PC-3 (cell line): ENCODE data around the gene ANKRD13C. TPM values are rescaled to one million over a fixed set of nuclear protein-coding genes. Genes with fewer than 3 reads are reported as not detected.

ENCODE experiments used
- ATAC-seq: fragments of 200-7000 bp; cut with Tn5 transposase; 2 replicates; pipeline ENCODE4 v1.9.1; 2020; ENCODE audit warnings: mild to moderate bottlenecking, moderate library complexity
- BruUV-seq: library from RNA; stranded (reverse); fragments of 400-500 nt; replicated peaks from 2 replicates; lab custom pipeline; 2021; lab: Mats Ljungman, UMichigan
- CTCF ChIA-PET: fragments of 300-600 bp; sonication (Branson Sonifier 250); formaldehyde crosslinking; loops from one replicate; lab custom pipeline; 2022; ENCODE audit warnings: antibody characterized with exemption; lab: Charles Lee
- POLR2A ChIA-PET: fragments of 300-600 bp; sonication (Branson Sonifier 250); formaldehyde crosslinking; loops from one replicate; lab custom pipeline; 2022; ENCODE audit warnings: antibody characterized with exemption; ENCODE audit not compliant: unreplicated experiment; lab: Charles Lee
- DNase-seq: peaks from one replicate; pipeline ENCODE4 v3.0.0-alpha.2; 2015
- H2AFZ ChIP-seq: fragments of 300-600 bp; sonication (generic); 2 replicates; pipeline ENCODE4 v1.6.0; 2016; ENCODE audit warnings: antibody characterized with exemption, low read length
- H3F3A ChIP-seq: fragments of 300-600 bp; sonication (generic); one replicate; pipeline ENCODE4 v1.6.0; 2017; ENCODE audit warnings: antibody characterized with exemption, low read length, control low read depth, mild to moderate bottlenecking; ENCODE audit not compliant: unreplicated experiment
- H3K27ac ChIP-seq: fragments of 300-600 bp; sonication (generic); 2 replicates; pipeline ENCODE4 v1.5.1; 2016; ENCODE audit warnings: mild to moderate bottlenecking, low read length
- H3K27me3 ChIP-seq: fragments of 300-600 bp; sonication (generic); 2 replicates; pipeline ENCODE4 v1.6.1; 2016; ENCODE audit warnings: low read length, mixed read lengths
- H3K36me3 ChIP-seq: fragments of 300-600 bp; sonication (generic); 2 replicates; pipeline ENCODE4 v1.6.1; 2016; ENCODE audit warnings: low read depth, mixed run types, low read length, mixed read lengths
- H3K4me1 ChIP-seq: fragments of 300-600 bp; sonication (generic); 2 replicates; pipeline ENCODE4 v1.5.1; 2016; ENCODE audit warnings: low read length; ENCODE audit not compliant: insufficient read depth
- H3K4me2 ChIP-seq: fragments of 300-600 bp; sonication (generic); 2 replicates; pipeline ENCODE4 v1.6.0; 2016; ENCODE audit warnings: low read length
- H3K4me3 ChIP-seq: fragments of 300-600 bp; sonication (generic); 2 replicates; pipeline ENCODE4 v1.5.1; 2016; ENCODE audit warnings: mild to moderate bottlenecking, low read length, mixed read lengths
- H3K79me2 ChIP-seq: fragments of 300-600 bp; sonication (generic); 2 replicates; pipeline ENCODE4 v1.6.1; 2017; ENCODE audit warnings: low read length, mixed read lengths
- H3K9ac ChIP-seq: fragments of 300-600 bp; sonication (generic); 2 replicates; pipeline ENCODE4 v1.6.0; 2016; ENCODE audit warnings: mild to moderate bottlenecking, low read length
- H3K9me2 ChIP-seq: fragments of 300-600 bp; sonication (generic); replicated peaks from 2 replicates; pipeline ENCODE4 v1.6.1; 2016; ENCODE audit warnings: mixed run types, low read length, mixed read lengths
- H3K9me3 ChIP-seq: fragments of 300-600 bp; sonication (generic); 2 replicates; pipeline ENCODE4 v1.6.1; 2016; ENCODE audit warnings: low read length, mixed read lengths
- H4K20me1 ChIP-seq: fragments of 300-600 bp; sonication (generic); 2 replicates; pipeline ENCODE4 v1.6.1; 2016; ENCODE audit warnings: low read length, mixed read lengths
- EZH2 ChIP-seq: fragments of 300-600 bp; sonication (generic); IDR thresholded peaks from one replicate; pipeline ENCODE4 v1.6.1; 2017; ENCODE audit warnings: antibody characterized with exemption, mild to moderate bottlenecking, low read length; ENCODE audit not compliant: unreplicated experiment
- EZH2phosphoT487 ChIP-seq: fragments of 300-600 bp; sonication (generic); IDR thresholded peaks from 2 replicates; pipeline ENCODE4 v1.6.1; 2018; ENCODE audit warnings: mild to moderate bottlenecking, antibody characterized with exemption, low read length, borderline replicate concordance
- intact Hi-C: fragments of 100-400 bp; cut with micrococcal nuclease; formaldehyde crosslinking; loops from 2 replicates; pipeline ENCODE4 v1.9.0; 2023
- total RNA-seq: library from RNA; depleted of rRNA; stranded (reverse); fragments of >200 nt; gene quantifications from 2 replicates; pipeline ENCODE4 v1.2.3, GENCODE V29; 2014
- TF ChIP-seq, protein P1 (sequence below): fragments of 300-600 bp; sonication (generic); conservative IDR thresholded peaks from 2 replicates; pipeline ENCODE4 v1.5.1; 2017; ENCODE audit warnings: antibody characterized with exemption, low read depth, mild to moderate bottlenecking, low read length

Gene ANKRD13C
- total RNA-seq, 1 experiment from 2014 or later: 41.5 TPM

DNA sequence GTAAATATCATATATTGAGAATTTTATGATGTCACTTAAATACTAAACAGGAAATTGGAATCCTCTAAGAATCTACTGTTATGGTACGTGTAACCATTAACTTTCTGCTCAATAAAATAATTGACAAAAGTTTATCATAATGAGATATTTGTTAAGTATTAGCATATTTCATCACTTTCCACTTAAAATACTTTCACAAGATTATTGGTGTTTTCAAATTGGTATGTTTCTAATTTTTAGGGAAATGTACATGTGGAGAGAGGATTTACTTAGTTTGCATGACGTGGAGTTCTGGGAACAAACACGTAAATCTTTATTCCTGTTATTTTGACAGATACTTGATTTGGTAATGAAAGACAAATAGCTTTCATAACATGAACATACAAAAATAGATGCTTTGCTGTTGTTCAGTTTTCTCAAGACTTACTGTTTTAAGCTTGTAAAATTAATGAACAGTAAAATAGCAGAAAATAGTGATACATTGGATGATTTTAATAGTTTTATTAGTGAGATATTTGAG, 131.7 kb downstream of the ANKRD13C start:
- DNase-seq (no peak), ATAC-seq (no peak)
- H4K20me1 ChIP-seq: peaks cover 47% of the 10 kb centered on the region
- H3K4me3 ChIP-seq: peak overlapping the region; percentile 99
- no peaks in the 10 kb centered on the region for H3F3A ChIP-seq
- CTCF ChIA-PET: interaction anchor here (0.5 kb wide), 1 partner anchor 188 kb away, joined by 3 read pairs; no protein-coding TSS in a partner anchor
- H3K4me2 ChIP-seq: peak overlapping the region; percentile 88
- H3K27me3 ChIP-seq: no peaks in the 10 kb centered on the region
- H3K9me2 ChIP-seq: no peaks in the 10 kb centered on the region
- BruUV-seq: no TSS peak
- peaks cover 27% of the 10 kb centered on the region for H3K36me3 ChIP-seq
- TF ChIP-seq, protein P1, sequence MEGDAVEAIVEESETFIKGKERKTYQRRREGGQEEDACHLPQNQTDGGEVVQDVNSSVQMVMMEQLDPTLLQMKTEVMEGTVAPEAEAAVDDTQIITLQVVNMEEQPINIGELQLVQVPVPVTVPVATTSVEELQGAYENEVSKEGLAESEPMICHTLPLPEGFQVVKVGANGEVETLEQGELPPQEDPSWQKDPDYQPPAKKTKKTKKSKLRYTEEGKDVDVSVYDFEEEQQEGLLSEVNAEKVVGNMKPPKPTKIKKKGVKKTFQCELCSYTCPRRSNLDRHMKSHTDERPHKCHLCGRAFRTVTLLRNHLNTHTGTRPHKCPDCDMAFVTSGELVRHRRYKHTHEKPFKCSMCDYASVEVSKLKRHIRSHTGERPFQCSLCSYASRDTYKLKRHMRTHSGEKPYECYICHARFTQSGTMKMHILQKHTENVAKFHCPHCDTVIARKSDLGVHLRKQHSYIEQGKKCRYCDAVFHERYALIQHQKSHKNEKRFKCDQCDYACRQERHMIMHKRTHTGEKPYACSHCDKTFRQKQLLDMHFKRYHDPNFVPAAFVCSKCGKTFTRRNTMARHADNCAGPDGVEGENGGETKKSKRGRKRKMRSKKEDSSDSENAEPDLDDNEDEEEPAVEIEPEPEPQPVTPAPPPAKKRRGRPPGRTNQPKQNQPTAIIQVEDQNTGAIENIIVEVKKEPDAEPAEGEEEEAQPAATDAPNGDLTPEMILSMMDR: no peak
- no peak for TF ChIP-seq EZH2
- TF ChIP-seq EZH2phosphoT487: no peak
- H3K9me3 ChIP-seq: no peaks in the 10 kb centered on the region
- no peak overlapping the region for H3K27ac ChIP-seq
- H2AFZ ChIP-seq: no peak overlapping the region
- intact Hi-C loops: loop anchor here (5.0 kb wide), 1 partner anchor 130 kb away; the partner anchor contains the start of gene ANKRD13C
- POLR2A ChIA-PET: no interaction called here
- peaks cover 89% of the 10 kb centered on the region for H3K79me2 ChIP-seq
- H3K4me1 ChIP-seq: peaks cover 33% of the 10 kb centered on the region
- H3K9ac ChIP-seq: peak overlapping the region; percentile 98

DNA sequence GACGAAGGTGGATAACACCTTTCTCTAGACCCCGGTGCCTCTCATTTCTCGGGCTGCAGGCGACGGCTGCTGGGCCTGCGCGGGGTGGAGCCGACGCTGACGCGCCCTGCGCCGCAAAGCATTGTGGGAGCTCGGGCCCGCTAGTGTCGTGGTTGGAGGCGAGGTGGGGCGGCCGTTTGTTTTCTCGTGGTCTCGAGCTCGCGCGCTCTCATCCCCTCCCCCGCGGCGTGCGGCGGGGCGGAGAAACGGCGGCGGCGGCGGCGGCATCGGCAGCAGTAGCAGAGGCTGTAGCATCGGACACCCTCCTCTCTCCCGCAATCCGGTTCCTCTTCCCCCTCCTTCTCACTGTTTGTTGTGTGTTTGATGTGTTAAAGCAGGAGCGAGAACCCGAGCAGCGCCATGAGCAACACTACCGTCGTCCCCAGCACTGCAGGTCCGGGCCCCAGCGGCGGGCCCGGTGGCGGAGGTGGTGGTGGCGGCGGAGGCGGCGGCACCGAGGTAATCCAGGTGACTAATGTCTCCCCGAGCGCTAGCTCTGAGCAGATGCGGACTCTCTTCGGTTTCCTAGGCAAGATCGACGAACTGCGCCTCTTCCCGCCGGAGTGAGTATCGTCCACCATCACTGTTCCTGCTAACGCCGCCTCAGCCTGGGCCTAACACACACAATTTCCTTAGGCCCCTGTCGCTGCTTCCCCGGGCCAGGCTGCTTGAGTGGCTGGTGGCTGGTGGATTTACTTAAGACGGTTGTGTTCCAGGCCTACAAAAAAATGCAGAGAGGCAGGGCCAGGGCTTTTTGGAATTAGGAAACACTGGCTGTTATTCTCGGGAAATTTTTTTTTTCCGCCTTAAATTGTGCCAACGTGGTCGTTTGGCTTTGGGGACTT, 133.0 kb downstream of the ANKRD13C start, which contains the start of gene SRSF11:
TSS of gene SRSF11 (plus strand) at position 143 of the 884 bp plus-strand sequence. CDS start at position 400, 257 bp downstream.
- H2AFZ ChIP-seq: peak within 1 kb of the TSS; percentile 88
- H3F3A ChIP-seq: no peaks in the 10 kb centered on the region
- no peaks in the 10 kb centered on the region for H3K27me3 ChIP-seq
- no peaks in the 10 kb centered on the region for H3K9me2 ChIP-seq
- DNase-seq (peak; percentile 95), ATAC-seq (peak; percentile 97)
- CTCF ChIA-PET: interaction anchor here (0.6 to 1.3 kb wide), 2 partner anchors 16 to 187 kb away, joined by 3 to 8 read pairs; partner anchors contain the start of gene LRRC40
- peak within 1 kb of the TSS; percentile 88 for H3K4me2 ChIP-seq
- BruUV-seq: no TSS peak
- no peaks in the 10 kb centered on the region for H3K9me3 ChIP-seq
- H3K9ac ChIP-seq: peak within 1 kb of the TSS; percentile 98
- H4K20me1 ChIP-seq: peaks cover 34% of the 10 kb centered on the region
- intact Hi-C loops: loop anchor here (2.0 to 5.0 kb wide), 2 partner anchors 17 to 131 kb away; partner anchors contain the start of genes ANKRD13C and LRRC40
- peak within 1 kb of the TSS; percentile 86 for H3K27ac ChIP-seq
- H3K79me2 ChIP-seq: peaks cover 89% of the 10 kb centered on the region
- H3K4me3 ChIP-seq: peak within 1 kb of the TSS; percentile 99
- TF ChIP-seq EZH2: no peak
- TF ChIP-seq EZH2phosphoT487: no peak
- TF ChIP-seq, protein P1: no peak
- peaks cover 20% of the 10 kb centered on the region for H3K4me1 ChIP-seq
- H3K36me3 ChIP-seq: peaks cover 27% of the 10 kb centered on the region
- POLR2A ChIA-PET: interaction anchor here (0.6 to 1.7 kb wide), 5 partner anchors 9 to 189 kb away, joined by 4 to 13 read pairs (median 9); partner anchors contain the start of genes CTH and LRRC40
